HG02840 (cell line): ENCODE measurements around the gene HEXD.

ENCODE experiments used
- ATAC-seq: cut with Tn5 transposase; IDR thresholded peaks from one replicate; pipeline ENCODE4 v1.9.1; 2021; ENCODE audit warnings: mild to moderate bottlenecking, moderate library complexity, moderate number of reproducible peaks; ENCODE audit not compliant: unreplicated experiment, low FRiP score

The HEXD gene

DNA sequence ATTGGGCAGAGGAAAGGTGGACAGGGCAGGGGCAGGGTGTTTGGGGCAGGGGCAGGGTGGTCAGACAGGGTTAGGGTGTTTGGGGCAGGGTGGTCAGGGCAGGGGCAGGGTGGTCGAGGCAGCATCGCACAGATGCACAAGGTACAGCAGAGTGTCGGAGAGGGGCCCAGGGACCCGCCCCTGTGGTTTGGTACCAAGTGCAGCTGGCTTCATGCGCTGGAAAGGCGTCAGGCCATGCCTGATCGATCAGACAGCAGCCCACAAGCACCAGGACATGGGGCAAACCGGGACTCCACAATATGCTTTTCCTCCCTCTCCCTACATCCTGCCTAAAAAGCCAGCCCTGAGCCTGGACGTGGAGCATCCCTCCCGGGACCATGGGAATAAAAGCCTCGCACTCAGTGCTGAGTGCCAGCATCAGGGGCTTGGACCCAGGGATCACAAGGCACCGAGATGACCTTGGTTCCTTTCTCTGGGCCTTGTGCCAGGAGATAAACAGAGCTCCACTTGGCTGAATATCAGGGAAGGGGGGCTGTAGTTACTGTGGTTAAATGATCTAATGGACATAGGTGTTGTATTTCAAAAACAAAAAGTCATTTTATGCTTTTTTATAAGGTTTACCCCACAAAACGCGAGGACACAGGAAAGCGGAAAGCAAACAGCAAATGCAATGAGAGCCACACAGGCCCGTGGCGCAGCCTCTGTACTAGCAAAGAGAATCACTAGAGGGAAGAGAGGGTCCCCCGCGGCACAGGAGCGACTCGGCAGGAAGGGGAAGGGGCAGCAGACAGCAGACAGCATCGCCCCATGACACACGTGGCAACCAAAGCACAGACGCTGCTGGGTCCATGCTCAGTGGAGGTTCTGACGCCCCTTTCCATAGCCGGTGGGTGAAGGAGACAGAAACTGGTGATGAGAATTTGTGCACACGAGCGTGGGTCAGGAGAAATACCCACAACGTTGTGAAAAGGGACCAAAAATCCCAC is 5.3 kb upstream of the HEXD start:
- ATAC-seq = no peak

DNA sequence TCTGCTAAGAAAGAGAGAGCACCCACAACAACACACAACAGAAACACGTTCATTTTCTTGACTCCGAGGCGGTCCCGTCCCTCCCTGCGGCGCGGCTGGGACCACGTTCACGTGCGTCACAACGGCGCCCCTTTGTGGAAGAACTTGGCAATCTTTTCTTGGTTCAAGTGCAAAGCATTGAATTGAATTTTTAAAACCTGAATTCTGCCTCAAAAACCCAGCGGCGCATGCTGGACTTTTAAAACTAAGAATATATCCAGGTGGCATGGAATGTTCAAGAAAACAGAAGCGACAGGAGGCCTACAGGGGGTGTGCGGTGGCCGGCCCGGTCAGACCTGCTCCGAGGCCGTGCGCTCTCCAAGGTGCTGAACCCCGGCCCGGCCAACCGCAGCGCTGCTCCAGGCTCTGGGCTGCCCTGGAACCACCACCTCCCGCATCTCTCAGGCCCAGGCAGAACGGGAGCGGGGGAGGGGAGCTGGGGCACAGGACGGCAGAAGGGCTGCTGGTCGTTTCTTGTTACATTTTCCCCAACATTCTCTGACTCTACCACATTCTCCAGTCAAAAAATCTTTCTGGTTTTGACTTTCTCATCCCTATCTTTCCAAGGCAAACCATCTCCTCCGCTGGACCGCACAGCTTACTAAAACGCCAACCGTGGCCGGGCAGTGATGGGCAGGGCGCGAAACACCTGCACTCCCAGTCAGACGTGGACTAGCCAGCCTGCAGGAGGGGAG is 3.4 kb upstream of the HEXD start:
- no peak for ATAC-seq

DNA sequence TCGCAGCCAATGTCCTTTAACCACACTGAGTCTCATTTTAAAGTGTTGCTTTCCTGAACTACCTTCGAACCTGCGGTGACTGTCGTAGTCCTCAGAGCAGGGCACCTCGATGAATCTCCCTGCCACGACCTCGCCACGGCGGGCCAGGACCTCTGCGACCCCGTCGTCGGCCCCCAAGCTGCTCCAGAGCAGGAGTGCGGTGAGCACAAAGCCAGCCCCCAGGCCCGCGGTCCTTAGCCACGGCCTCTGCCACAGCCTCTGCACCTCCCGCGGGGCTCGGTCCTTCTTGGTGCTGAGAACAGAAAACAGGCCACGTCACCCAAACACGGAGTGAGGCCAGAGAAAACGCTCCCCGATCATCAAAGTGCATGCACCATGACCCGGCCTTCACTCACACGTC is 2.8 kb upstream of the HEXD start:
- ATAC-seq = no peak

DNA sequence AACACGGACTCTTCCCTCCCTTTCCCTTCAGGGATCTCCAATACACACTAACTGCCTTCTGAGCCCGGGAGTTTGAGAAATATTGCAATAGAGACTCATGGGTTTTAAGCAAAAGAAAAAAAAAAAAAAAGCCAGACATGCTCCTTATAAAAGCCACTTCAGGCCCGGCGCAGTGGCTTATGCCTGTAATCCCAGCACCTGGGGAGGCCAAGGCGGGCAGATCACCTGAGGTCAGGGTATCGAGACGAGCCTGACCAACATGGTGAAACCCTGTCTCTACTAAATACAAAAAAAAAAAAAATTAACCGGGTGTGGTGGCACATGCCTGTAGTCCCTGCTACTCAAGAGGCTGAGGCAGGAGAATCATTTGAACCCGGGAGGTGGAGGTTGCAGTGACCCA is 2.4 kb upstream of the HEXD start:
- ATAC-seq = no peak

DNA sequence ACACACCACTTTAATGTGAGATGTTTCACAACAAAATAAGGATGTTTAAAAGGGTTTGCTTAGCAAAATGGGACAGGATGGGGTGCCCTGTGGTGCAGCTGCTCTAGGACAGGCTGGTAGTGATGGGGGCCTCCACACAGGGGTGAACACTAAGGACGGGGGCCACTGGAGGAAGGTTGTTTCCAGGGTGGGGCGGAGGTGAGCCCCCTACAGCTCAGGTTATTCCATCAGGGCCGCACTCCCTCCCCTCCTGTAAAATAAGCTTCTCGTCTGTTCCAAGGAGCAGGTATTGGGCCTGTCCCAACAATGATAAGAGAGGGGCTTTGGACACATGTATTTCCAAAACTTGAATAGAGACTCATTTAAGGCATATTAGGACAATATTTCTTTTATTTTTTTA is 1.9 kb upstream of the HEXD start:
- no peak for ATAC-seq

DNA sequence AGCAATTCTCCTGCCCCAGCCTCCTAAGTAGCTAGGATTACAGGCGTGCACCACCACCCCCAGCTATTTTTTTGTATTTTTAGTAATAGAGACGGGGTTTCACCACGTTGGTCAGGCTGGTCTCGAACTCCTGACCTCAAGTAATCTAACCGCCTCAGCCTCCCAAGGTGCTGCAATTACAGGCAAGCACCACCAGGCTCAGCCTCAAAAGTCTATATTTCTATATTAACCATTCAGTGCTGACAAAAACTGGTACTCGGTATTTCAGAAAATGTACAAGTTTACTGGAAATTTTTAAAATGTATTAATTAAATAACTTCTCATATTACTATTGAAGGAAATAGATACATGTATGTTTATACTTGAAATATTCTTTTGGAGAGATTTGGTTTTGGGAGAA is 1.4 kb upstream of the HEXD start:
- no peak for ATAC-seq

DNA sequence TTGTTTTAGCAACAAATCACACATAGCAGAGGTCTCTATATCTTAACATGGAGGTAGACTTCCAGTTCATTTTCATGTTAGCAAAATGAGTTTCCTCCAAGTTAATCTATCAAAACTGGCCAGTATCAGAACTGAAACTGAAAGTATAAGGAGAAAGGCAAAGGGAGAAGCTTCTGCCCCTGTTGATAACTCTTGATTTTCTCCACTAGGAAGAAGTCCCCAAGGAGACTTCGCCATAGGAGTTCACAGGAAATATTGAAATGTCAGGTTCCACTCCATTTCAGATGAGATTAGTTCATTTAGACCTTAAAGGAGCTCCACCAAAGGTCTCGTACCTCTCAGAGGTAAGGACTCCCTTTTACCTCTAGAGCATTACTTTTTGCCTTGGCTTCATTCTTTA is 1.4 kb downstream of the HEXD start:
- ATAC-seq = no peak

DNA sequence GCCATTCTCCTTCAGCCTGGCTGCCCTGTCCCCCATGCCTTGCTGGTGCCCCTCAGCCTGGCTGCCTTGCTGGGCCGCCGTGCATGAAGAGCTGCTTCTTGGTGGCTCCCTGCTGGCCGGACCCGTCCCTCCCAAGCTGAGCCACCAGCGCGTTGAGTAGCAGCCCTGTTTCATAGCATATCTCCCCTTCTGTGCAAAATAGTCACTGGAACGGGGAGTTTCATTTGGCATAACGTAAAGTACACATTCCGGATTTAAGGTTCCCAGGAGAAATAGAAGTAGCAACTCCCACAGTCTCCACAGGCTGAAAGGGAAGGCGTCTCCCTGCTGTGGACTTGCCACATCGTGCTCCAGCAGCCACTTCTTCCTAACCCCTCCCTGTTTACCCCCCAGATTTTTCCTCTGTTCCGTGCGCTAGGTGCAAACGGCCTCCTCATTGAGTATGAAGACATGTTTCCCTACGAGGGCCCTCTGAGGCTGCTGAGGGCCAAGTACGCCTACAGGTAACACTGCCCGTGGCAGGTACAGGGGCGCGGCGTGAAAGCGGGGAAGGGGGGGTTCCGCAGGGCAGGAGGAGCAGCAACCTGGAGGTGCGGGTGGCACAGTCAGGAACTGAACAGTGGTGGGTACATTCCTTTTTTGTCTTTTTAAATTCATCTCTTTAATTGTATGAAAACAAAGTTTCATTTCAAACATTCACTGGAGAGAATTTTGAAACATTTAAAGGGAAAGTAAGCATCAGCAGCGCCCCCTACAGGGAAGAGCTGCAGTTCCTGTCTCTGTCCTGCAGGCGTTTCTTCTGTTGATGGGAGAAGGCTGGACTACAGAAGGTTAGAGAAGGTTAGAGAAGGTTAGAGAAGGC is 6.1 kb downstream of the HEXD start:
- no peak for ATAC-seq

DNA sequence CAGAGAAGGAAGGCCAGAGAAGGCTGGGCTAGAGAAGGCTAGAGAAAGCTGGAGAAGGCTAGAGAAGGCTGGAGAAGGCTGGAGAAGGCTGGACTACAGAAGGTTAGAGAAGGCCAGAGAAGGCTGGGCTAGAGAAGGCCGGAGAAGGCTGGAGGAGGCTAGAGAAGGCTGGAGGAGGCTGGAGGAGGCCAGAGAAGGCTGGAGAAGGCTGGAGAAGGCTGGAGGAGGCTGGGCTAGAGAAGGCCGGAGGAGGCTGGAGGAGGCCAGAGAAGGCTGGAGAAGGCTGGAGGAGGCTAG is 6.7 kb downstream of the HEXD start:
- ATAC-seq = no peak

DNA sequence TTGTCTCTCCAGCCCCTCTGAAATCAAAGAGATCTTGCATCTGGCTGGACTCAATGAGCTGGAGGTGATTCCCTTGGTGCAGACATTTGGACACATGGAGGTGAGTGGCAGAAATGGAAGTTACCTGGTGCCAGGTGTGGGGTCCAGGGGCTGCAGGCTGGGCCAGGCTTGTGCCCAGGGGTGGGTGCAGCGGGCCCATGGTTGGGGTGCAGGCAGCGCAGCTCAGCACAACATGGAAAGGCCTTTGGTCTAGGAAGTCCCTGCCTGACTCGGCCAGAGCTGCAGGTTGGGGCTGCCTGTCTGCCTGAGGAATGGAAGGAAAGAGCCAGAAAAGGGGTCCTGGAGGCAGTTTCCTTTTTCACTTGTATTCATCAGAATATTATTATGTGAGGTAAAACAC is 10.4 kb downstream of the HEXD start:
- ATAC-seq = no peak

DNA sequence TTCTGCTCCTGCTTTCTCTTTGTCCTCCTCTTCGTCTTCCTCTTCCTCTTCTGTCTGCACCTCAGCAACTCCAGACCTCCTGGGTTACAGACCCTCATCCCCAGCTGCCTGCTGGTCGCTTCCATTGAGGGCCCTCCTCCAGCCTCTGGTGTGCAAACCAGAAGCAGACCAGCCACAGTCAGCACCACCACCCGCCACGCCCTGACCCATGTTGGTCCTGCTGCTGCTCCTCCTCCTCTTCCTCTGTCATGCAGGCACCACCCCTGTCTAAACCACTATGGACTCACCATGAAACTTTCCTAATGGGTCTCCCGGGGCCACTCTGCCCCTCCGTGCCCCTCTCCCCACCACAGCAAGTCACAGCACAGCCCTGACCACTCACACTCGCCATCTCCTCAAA is 11.7 kb downstream of the HEXD start:
- no peak for ATAC-seq

DNA sequence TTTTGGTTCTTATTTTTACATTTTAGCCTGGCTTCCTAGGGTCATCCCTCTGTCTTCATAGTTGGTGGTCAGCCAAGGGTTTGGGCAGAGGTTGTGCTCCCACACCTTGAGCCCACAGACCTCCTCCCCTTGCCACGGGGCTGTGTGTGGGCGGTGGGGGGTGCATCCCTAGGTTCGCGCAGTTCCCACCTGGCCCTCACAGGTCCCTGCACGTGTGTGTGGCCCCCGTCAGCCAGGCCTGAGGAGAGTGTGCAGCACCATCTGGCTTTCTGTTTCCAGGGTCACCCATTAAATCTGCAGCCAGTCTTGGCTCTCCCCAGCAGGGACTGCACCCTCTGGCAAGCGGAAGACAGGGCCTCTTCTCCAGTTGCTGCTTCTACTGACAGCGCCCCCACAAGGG is 13.9 kb downstream of the HEXD start:
- no peak for ATAC-seq

DNA sequence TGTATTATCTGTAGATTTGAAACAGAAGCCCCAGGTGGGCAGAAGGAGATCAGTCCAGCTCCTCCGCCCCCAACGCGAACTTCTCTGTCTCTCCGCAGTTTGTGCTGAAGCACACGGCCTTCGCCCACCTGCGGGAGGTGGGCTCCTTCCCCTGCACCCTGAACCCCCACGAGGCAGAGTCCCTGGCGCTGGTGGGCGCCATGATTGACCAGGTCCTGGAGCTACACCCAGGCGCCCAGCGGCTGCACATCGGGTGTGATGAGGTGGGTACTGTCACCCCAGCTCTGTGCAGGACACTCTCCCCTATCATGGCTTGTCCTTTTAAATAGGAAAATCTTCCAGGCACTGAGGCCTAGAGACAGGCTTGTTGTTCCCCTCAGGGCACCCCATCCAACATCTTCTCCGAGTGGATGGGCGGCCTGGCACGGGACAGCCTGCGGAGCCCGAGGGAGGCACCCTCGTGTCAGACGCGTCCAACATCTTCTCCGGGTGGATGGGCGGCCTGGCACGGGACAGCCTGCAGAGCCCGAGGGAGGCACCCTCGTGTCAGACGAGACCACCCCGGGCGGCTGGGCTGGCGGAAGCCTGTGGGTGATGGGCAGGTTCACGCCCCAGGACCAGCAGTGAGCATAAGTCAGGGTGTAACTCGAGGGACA is 15.5 kb downstream of the HEXD start:
- ATAC-seq = no peak

DNA sequence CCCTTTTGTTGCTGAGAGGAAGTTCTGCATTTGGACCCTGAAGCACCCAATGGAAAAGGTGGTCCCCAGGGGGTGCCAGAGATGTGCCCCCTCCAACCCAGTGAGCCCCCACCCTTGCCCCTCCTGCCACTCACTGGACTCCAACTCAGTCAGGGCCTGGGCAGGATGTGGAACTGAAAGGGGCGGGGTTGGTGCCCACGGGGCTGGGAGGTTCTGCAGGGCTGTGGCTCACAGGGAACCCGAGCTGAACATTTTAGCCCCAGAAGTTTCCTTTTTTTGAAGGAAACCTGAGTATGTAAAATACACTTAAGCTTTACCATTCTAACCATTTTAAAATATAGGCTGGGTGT is 16.0 kb downstream of the HEXD start:
- no peak for ATAC-seq

DNA sequence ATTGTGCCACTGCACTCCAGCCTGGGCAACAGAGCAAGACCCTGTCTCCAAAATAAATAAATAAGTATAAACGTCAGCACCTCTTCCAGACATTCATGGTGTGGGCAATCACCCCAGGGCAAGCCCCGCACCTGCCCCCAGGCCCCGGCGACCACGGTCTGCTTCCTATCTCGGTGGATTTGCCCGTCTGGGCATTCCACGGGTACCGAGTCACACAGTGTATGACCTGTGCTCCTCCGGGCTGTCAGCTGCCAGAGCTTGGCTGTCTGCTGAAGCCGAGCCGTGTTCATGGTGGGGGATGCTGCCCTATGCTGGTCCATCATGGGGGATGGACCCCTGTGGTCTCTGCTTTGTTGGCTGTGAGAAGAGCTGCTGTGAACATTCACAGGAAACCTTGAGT is 17.0 kb downstream of the HEXD start:
- ATAC-seq = no peak

DNA sequence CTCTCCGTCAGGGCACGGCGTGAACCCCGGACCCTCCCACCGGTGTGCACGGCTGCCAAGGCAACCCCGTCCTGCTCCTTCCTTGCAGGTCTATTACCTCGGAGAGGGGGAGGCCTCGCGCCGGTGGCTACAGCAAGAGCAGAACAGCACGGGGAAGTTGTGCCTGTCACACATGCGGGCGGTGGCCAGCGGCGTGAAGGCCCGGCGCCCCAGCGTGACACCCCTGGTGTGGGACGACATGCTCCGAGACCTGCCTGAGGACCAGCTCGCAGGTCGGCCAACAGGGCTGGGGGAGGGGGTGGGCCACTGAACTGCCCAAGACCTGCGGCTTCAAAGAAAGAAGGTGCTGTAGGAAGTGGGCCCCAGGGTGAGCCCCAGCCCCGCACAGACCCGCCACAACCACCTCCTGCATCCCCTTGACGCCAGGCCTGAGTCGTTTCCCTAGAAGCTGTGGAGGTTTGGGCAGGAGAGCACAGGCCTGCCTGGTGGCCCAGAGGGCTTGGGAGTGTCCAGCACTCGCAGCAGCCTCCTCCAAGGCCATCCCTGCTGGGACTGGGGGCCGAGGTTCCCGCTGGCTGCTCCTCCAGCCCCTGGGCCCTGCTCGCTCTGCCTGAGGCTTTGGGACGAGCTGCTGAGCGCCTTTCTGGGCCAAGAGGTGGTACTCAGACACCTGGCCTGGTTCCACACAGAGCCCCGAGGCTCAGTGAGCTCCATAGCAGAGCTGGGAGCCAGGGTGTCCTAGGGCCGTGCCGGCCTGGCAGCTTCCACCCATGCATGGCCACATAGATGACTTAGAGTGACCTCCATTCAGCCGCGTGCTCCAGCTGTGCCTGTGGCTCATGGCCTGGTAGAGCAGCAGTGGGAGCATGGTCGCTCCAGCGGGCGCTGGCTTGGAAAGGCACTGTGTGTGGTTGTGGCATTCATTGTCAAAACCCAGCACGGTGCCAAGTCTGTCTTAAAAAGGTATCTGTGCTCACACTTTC is 17.7 kb downstream of the HEXD start:
- ATAC-seq = no peak

DNA sequence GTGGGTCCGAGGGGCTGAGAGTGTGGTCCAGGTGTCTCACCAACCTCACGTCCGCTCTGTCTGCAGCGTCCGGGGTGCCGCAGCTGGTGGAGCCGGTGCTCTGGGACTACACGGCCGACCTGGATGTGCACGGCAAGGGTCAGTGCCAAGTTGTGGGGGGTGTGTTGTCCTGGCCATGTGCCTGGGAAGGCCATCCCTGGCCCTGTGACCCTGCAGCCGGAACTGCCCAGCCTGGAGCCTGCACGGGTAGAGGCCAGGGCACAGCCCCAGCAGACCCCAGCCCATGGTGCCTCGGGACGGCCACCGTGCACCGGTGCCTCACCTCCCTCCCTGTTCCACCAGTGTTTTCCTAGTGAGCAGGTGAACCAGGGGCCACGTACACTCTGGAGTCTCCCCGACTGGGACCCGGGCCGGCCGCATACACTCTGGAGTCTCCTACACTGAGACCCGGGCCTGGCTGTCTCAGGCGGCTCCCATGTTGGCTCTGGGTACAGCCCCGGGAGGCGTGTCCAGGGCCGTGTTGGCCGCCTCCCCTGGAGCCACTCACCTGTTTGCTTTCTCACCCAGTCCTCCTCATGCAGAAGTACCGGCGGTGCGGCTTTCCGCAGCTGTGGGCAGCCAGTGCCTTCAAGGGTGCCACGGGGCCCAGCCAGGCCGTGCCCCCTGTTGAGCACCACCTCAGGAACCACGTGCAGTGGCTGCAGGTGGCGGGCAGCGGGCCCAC is 18.6 kb downstream of the HEXD start:
- no peak for ATAC-seq

DNA sequence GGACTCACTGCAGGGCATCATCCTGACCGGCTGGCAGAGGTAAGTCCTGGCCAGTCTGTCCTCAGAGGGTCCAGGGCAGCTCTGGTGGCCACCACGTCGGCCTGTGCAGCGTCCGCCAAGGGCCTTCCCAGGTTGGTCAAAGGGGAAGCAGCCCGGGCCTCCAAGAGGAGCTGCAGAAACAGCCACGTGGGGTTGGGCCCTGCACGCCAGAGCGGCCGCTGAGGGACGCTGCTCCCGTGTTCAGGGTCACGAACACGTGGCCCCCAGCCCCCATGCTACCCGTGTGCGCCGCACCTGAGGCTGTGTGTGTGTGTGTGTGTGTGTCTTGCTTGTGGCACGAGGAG is 19.1 kb downstream of the HEXD start:
- ATAC-seq = no peak
